ENCODE data around the gene NME7. TPM values are rescaled to one million over a fixed set of nuclear protein-coding genes. Genes with fewer than 3 reads are reported as not detected.

Gene NME7
- total and polyA plus RNA-seq, 10 donors, result 4.0 to 22.0 (median 9.7) TPM

DNA sequence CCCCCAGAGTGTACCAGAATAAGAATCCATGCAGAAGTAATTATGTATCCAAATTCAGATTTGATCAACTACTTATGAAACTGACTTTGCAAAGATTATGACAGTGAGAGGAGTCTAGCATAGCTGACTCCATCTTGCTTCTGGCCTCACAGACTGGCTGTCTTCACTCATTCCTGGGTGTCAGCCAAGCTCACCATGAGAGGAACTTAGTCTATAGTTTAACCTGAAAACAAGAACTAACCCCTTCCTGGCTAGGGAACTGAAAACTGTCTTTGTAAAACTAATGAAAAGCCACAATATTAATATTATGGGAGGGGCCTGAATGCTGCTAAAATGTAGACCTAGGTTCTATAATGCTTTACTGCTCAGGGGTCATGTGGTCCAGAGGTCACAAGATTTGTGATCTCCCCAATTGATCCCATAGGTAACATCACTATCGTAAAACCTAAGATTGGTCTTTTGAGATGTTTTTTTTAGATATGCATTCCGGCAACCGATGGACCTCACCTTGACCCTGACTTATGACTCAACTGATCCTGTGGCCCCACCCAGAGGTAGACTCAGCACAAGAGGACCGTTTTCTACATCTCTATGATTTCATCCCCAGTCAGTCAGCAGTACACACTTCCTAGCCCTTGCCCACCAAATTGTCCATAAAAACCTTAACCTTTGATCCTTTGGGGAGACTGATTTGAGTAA is 206.0 kb downstream of the NME7 start:
- peaks cover 0 to 2% (median 0%) of the 10 kb centered on the region in 6 donors for H3K4me1 ChIP-seq
- peaks cover 0 to 7% (median 0%) of the 10 kb centered on the region in 6 donors for H3K36me3 ChIP-seq
- no peak for DNase-seq
- H3K4me3 ChIP-seq, result no peak overlapping the region
- H3K27ac ChIP-seq, result no peak overlapping the region
- intact Hi-C loops (cut with DNase I; ENCODE audit: low total_unique reads), result no loop called here
- H3K9me3 ChIP-seq, result no peaks in the 10 kb centered on the region
- no peak for TF ChIP-seq POLR2A (IDR thresholded peaks at IDR 0.05)
- no peak for TF ChIP-seq POLR2AphosphoS5 (IDR thresholded peaks at IDR 0.05)
- TF ChIP-seq, protein P1, sequence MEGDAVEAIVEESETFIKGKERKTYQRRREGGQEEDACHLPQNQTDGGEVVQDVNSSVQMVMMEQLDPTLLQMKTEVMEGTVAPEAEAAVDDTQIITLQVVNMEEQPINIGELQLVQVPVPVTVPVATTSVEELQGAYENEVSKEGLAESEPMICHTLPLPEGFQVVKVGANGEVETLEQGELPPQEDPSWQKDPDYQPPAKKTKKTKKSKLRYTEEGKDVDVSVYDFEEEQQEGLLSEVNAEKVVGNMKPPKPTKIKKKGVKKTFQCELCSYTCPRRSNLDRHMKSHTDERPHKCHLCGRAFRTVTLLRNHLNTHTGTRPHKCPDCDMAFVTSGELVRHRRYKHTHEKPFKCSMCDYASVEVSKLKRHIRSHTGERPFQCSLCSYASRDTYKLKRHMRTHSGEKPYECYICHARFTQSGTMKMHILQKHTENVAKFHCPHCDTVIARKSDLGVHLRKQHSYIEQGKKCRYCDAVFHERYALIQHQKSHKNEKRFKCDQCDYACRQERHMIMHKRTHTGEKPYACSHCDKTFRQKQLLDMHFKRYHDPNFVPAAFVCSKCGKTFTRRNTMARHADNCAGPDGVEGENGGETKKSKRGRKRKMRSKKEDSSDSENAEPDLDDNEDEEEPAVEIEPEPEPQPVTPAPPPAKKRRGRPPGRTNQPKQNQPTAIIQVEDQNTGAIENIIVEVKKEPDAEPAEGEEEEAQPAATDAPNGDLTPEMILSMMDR (IDR thresholded peaks at IDR 0.05 in 8 of 11, conservative IDR thresholded peaks at IDR 0.05 in 3 of 11), result no peak
- H3K27me3 ChIP-seq (replicated peaks in 1 of 7), result no peaks in the 10 kb centered on the region
- 64 to 96% (median 80%) methylated on average over 4 of the region's 4 CpGs for WGBS, 5 donors

DNA sequence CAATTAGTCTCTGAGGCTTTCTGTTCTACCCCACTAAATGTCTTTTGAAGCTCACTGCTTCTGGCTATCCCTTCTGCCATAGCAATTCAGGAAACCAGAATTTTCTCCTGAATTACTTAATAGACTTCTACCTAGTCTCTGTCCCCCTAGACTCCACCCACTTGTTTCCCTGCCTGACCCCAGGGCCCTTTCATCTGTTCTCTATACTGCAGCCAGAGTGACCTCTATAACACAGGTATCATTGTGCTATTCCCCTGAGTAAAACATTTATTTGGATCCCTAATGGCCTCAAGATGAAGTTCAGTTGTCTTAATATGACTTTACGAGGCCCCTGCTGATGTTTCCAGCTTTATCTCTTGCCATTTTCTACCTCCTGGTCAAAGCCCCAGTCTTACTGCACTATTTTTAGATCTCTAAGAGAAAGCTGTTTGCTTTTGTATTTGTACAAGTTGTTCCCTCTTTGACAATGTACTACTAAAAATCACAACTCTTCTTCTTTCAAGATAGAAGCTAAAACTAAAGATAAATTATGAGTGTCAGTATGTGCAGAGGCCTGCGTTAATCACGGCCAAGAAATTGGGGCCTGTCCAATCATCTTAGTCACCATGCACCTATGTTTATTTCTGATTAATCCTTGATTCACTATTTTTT is 206.6 kb downstream of the NME7 start:
- DNase-seq, result no peak
- H3K27ac ChIP-seq, result no peak overlapping the region
- intact Hi-C loops (cut with DNase I; ENCODE audit: low total_unique reads), result no loop called here
- H3K4me1 ChIP-seq, result peaks cover 0 to 2% (median 0%) of the 10 kb centered on the region in 6 donors
- peaks cover 0 to 7% (median 0%) of the 10 kb centered on the region in 6 donors for H3K36me3 ChIP-seq
- WGBS, 5 donors, result 93 to 99% (median 94%) methylated on average over 3 of the region's 3 CpGs
- TF ChIP-seq POLR2A (IDR thresholded peaks at IDR 0.05) (no peak), POLR2AphosphoS5 (IDR thresholded peaks at IDR 0.05) (no peak)
- TF ChIP-seq, protein P1 (IDR thresholded peaks at IDR 0.05 in 8 of 11, conservative IDR thresholded peaks at IDR 0.05 in 3 of 11), result no peak
- no peaks in the 10 kb centered on the region for H3K27me3 ChIP-seq (replicated peaks in 1 of 7)
- no peak overlapping the region for H3K4me3 ChIP-seq
- H3K9me3 ChIP-seq, result no peaks in the 10 kb centered on the region

DNA sequence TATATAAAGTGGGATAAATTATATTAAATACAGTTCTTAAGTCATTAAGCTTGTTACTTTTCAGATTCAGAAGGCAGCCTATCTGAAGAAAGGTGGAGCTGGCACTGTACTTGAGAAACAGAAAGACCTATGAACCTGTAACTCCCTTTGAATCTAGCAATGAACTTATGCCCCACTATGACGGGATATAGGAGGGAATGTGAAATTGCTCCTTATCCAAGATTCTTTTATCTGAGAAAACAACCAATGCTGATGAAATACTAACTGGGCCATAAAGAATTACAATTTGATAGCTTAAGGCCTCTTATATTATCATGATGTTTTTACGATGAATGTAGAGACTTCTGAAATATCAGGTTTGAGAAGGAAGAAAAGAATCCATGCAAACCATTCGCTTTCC is 211.0 kb downstream of the NME7 start:
- H3K27ac ChIP-seq, result no peak overlapping the region
- H3K4me3 ChIP-seq, result no peak overlapping the region
- H3K36me3 ChIP-seq, result no peaks in the 10 kb centered on the region
- H3K9me3 ChIP-seq, result no peaks in the 10 kb centered on the region
- no peak for DNase-seq
- no peaks in the 10 kb centered on the region for H3K4me1 ChIP-seq
- WGBS, 5 donors, result 81 to 97% (median 94%) methylated on average over 3 of the region's 3 CpGs
- intact Hi-C loops (cut with DNase I; ENCODE audit: low total_unique reads), result no loop called here
- no peaks in the 10 kb centered on the region for H3K27me3 ChIP-seq (replicated peaks in 1 of 7)
- TF ChIP-seq, protein P1 (IDR thresholded peaks at IDR 0.05 in 8 of 11, conservative IDR thresholded peaks at IDR 0.05 in 3 of 11), result no peak
- TF ChIP-seq POLR2A (IDR thresholded peaks at IDR 0.05) (no peak), POLR2AphosphoS5 (IDR thresholded peaks at IDR 0.05) (no peak)

DNA sequence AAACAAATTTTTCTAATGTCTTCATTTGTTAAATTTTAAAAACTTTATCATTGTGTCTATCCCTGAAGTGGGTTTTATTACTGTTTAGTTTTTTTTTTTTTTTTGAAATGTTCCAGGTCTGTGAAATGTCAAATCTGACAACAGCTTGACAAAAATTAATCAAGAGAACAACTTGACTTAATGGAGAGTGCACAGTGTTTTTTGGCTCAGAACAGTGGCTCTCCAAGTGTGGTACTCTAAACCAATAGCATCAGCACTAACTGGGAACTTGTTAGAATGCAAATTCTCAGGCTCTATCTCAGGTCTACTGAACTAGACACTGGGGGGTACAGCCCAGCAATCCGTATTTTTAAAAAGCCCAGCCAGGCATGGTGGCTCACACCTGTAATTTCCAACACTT is 211.9 kb downstream of the NME7 start:
- Histone ChIP-seq H3K27ac (no peak overlapping the region), H3K4me3 (no peak overlapping the region), H3K36me3 (no peaks in the 10 kb centered on the region), H3K9me3 (no peaks in the 10 kb centered on the region), H3K27me3 (replicated peaks in 1 of 7) (no peaks in the 10 kb centered on the region), H3K4me1 (no peaks in the 10 kb centered on the region)
- DNase-seq, result no peak
- intact Hi-C loops (cut with DNase I; ENCODE audit: low total_unique reads), result no loop called here
- 0 to 100% (median 94%) methylated on average over 1 of the region's 1 CpG for WGBS, 5 donors
- TF ChIP-seq POLR2AphosphoS5 (IDR thresholded peaks at IDR 0.05), result no peak
- TF ChIP-seq POLR2A (IDR thresholded peaks at IDR 0.05), result no peak
- TF ChIP-seq, protein P1 (IDR thresholded peaks at IDR 0.05 in 8 of 11, conservative IDR thresholded peaks at IDR 0.05 in 3 of 11), result no peak
